ENCODE measurements around the gene MRPL33. TPM values are rescaled to one million over a fixed set of nuclear protein-coding genes. Genes with fewer than 3 reads are reported as not detected.
A peak's percentile ranks its signal among the peaks of the same experiment; 100 is the strongest.

Gene MRPL33
- total RNA-seq, 2 experiments from 2014 or later, result 47.7 to 50.3 TPM

DNA sequence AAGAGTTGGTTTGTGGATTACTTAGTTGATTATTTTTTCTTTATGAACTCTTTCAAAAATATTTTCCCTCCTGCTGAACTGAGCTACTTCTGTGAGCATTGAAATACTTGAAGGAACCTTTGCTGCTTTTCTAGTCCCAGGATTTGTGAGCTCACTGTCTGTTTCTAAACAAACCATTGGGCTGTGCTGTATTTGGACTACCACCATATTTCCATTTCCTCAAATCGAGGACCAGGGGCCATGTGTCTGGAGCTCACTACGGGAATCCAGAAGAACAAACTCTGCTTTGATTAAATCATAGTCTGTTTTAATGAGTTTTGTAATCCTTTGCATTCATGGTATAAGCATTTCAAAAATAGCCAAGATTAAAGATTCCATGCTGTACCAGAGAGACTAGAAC, 1.3 kb downstream of the MRPL33 start:
- Mint-ChIP-seq H3K4me3 (peak overlapping the region; percentile 98), H3K27me3 (peaks cover 6% of the 10 kb centered on the region), H3K9me3 (no peaks in the 10 kb centered on the region), H3K36me3 (peaks cover 19% of the 10 kb centered on the region), H3K27ac (peak overlapping the region; percentile 40), H3K4me1 (peaks cover 29% of the 10 kb centered on the region)
- DNase-seq (no peak), ATAC-seq (ENCODE audit: low read depth) (no peak)
- POLR2A ChIA-PET, result interaction anchor here (2.1 kb wide), 1 partner anchor 118 kb away, joined by 6 read pairs; the partner anchor contains the start of genes BABAM2 and RBKS

- POLR2A ChIA-PET, result interaction anchor here (0.6 kb wide), 1 partner anchor 22 kb away, joined by 4 read pairs; no protein-coding TSS in a partner anchor
- H3K27ac Mint-ChIP-seq, result no peak overlapping the region
- H3K4me3 Mint-ChIP-seq, result peak overlapping the region; percentile 71
- DNase-seq, result no peak
- H3K9me3 Mint-ChIP-seq, result no peaks in the 10 kb centered on the region
- peaks cover 3% of the 10 kb centered on the region for H3K27me3 Mint-ChIP-seq
- peaks cover 31% of the 10 kb centered on the region for H3K4me1 Mint-ChIP-seq
- H3K36me3 Mint-ChIP-seq, result peaks cover 24% of the 10 kb centered on the region
- ATAC-seq (ENCODE audit: low read depth), result no peak
These were observed 2.4 kb downstream of the MRPL33 start for GRCh38 chr2:27773959-27774358.

DNA sequence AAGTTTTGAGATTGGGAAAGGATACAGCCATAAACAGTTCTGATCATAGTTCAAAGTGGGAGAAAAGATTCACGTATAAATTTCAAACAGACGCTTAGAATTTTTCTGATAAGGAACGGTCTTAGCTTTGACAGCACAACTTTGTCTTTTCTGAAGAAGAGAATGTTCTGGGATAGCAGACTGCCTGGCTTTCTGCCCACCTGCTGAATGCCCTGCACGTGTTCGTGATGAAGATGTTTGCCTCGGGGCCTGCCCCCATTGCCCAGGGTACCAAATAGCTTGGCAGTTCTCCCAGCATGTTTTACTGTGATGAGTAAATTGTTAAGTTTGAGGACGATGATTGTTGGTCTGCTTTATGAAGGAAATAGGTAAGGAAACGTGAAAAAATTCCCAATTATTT, 4.6 kb downstream of the MRPL33 start:
- POLR2A ChIA-PET, result no interaction called here
- Mint-ChIP-seq H3K4me3 (no peak overlapping the region), H3K27ac (no peak overlapping the region), H3K9me3 (no peaks in the 10 kb centered on the region), H3K36me3 (peaks cover 33% of the 10 kb centered on the region), H3K27me3 (no peaks in the 10 kb centered on the region), H3K4me1 (peaks cover 28% of the 10 kb centered on the region)
- ATAC-seq (ENCODE audit: low read depth) (no peak), DNase-seq (no peak)

DNA sequence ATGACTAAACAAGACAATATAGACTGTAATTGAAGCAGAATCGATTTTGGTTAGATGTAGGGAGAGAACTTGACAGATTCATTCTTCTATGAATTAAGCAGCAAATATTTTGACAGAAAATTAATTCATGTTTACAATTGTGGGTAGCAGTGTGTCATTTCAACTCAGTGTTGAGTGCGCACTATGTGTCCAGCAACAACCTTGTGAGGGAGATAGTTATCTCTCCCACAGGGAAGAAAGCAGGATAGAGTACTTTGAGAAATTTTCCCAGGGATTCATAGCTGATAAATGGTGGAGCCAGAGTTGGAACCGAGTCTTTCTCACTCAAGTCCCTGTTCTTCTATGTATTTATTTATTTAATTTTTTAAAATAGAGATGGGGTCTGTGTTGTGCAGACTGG, 5.2 kb downstream of the MRPL33 start:
- POLR2A ChIA-PET, result no interaction called here
- Mint-ChIP-seq H3K36me3 (peaks cover 33% of the 10 kb centered on the region), H3K4me3 (no peak overlapping the region), H3K27me3 (no peaks in the 10 kb centered on the region), H3K27ac (no peak overlapping the region), H3K9me3 (no peaks in the 10 kb centered on the region), H3K4me1 (peaks cover 28% of the 10 kb centered on the region)
- no peak for ATAC-seq (ENCODE audit: low read depth)
- DNase-seq, result no peak

GRCh38 chr2:27779417-27780055, 8.0 kb downstream of the MRPL33 start:
- Mint-ChIP-seq H3K4me3 (no peak overlapping the region), H3K4me1 (peaks cover 9% of the 10 kb centered on the region), H3K9me3 (no peaks in the 10 kb centered on the region), H3K27me3 (no peaks in the 10 kb centered on the region), H3K36me3 (peaks cover 24% of the 10 kb centered on the region), H3K27ac (no peak overlapping the region)
- POLR2A ChIA-PET, result no interaction called here
- ATAC-seq (ENCODE audit: low read depth) (no peak), DNase-seq (no peak)

DNA sequence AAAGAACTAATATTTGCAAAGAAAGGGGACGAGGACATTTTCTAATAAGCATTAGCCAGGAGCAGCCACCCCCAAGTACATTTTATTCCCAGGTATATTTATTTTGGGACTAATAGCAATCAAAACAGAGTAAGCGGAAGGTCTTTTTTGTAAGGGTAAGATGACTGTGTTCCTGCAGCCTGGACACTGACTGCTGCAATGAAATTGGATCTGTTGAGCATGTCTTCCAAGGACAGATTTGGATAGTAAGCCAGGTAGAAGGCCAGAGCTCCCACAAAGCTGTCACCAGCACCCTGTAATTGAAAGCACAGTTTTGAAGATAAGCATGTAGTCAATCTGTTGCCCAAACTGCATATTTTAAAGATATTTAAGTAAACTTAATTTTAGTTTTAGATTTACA, 10.0 kb downstream of the MRPL33 start:
- H3K9me3 Mint-ChIP-seq, result no peaks in the 10 kb centered on the region
- no peak overlapping the region for H3K27ac Mint-ChIP-seq
- DNase-seq (no peak), ATAC-seq (ENCODE audit: low read depth) (no peak)
- no peaks in the 10 kb centered on the region for H3K27me3 Mint-ChIP-seq
- H3K4me3 Mint-ChIP-seq, result no peak overlapping the region
- peaks cover 20% of the 10 kb centered on the region for H3K36me3 Mint-ChIP-seq
- POLR2A ChIA-PET, result no interaction called here
- H3K4me1 Mint-ChIP-seq, result peaks cover 3% of the 10 kb centered on the region

GRCh38 chr2:27782701-27783100, 11.2 kb downstream of the MRPL33 start:
- Mint-ChIP-seq H3K4me3 (no peak overlapping the region), H3K4me1 (peaks cover 3% of the 10 kb centered on the region), H3K9me3 (no peaks in the 10 kb centered on the region), H3K27me3 (no peaks in the 10 kb centered on the region), H3K36me3 (peaks cover 20% of the 10 kb centered on the region), H3K27ac (no peak overlapping the region)
- DNase-seq (no peak), ATAC-seq (ENCODE audit: low read depth) (no peak)
- POLR2A ChIA-PET, result no interaction called here

GRCh38 chr2:27790796-27791195, 19.3 kb downstream of the MRPL33 start:
- no peaks in the 10 kb centered on the region for H3K27me3 Mint-ChIP-seq
- peaks cover 4% of the 10 kb centered on the region for H3K36me3 Mint-ChIP-seq
- POLR2A ChIA-PET, result no interaction called here
- H3K9me3 Mint-ChIP-seq, result no peaks in the 10 kb centered on the region
- H3K4me3 Mint-ChIP-seq, result no peak overlapping the region
- H3K4me1 Mint-ChIP-seq, result peaks cover 3% of the 10 kb centered on the region
- ATAC-seq (ENCODE audit: low read depth), result no peak
- H3K27ac Mint-ChIP-seq, result no peak overlapping the region
- no peak for DNase-seq

GRCh38 chr2:27792759-27793158, 21.2 kb downstream of the MRPL33 start:
- no peak for ATAC-seq (ENCODE audit: low read depth)
- Mint-ChIP-seq H3K4me3 (no peak overlapping the region), H3K4me1 (peaks cover 4% of the 10 kb centered on the region), H3K27me3 (no peaks in the 10 kb centered on the region), H3K27ac (no peak overlapping the region), H3K36me3 (peaks cover 5% of the 10 kb centered on the region), H3K9me3 (no peaks in the 10 kb centered on the region)
- POLR2A ChIA-PET, result no interaction called here
- DNase-seq, result no peak

DNA sequence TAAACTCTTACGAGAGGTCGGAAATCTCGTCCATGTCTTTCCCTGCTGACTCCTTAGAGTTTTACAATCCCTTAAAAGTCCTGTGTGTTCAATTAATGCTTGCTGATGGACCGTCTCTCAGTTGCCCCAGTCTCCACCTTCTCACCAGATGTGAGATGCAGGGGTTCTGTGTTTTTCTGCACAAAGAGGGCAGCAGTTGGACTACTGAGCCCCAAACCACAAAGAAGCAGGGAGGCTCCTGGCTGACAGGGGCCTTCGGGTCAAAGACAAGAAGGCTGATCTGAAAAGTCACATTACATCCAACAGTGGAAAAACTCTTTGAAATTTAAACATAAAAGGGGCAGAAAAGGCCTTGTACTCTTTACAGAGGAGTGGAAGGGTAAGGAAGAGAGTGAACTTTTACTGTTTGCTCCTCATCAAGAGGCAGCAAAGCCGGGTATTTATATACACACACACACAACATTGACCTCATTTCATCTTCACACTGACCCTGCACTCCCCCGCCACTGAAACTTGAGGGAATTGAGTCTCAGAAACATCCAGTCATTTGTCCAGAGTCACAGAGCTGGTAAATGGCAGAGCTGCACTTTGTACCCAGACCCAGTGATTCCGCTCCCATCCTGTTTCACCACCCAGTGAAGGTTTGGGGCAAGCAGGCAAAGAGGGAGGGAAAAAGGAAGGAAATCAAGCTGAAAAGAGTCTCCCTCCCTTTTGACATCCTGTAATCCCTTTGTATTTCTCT, 23.7 kb downstream of the MRPL33 start:
- POLR2A ChIA-PET, result no interaction called here
- no peak for ATAC-seq (ENCODE audit: low read depth)
- H3K27me3 Mint-ChIP-seq, result no peaks in the 10 kb centered on the region
- H3K27ac Mint-ChIP-seq, result no peak overlapping the region
- no peak for DNase-seq
- peaks cover 4% of the 10 kb centered on the region for H3K4me1 Mint-ChIP-seq
- H3K9me3 Mint-ChIP-seq, result no peaks in the 10 kb centered on the region
- H3K36me3 Mint-ChIP-seq, result peaks cover 7% of the 10 kb centered on the region
- no peak overlapping the region for H3K4me3 Mint-ChIP-seq

DNA sequence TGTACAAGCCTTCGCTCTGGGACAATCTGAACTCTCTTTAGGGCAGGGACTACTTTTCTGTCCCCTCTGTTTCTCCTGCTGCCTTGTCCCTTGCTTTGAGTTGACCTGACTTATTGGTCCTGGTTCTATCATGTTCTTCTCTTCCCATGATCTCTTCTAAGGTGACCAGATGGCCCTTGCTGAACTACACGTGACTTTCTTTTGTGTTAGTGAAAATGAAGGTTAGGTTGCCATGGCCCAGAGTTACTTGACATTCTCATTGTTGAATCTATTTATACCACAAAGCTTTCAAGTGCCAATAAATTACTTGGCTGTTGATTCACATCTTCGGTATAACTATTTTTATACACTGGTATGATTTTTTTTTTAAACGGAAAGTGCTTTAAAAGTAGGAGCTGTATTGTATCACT, 24.4 kb downstream of the MRPL33 start:
- no peak overlapping the region for H3K4me3 Mint-ChIP-seq
- no peak for DNase-seq
- POLR2A ChIA-PET, result no interaction called here
- H3K9me3 Mint-ChIP-seq, result no peaks in the 10 kb centered on the region
- H3K27me3 Mint-ChIP-seq, result no peaks in the 10 kb centered on the region
- H3K27ac Mint-ChIP-seq, result no peak overlapping the region
- peaks cover 4% of the 10 kb centered on the region for H3K4me1 Mint-ChIP-seq
- no peak for ATAC-seq (ENCODE audit: low read depth)
- H3K36me3 Mint-ChIP-seq, result peaks cover 7% of the 10 kb centered on the region

GRCh38 chr2:27796791-27797765, 25.6 kb downstream of the MRPL33 start:
- H3K4me3 Mint-ChIP-seq, result no peak overlapping the region
- no peaks in the 10 kb centered on the region for H3K9me3 Mint-ChIP-seq
- peaks cover 4% of the 10 kb centered on the region for H3K4me1 Mint-ChIP-seq
- no peak for DNase-seq
- POLR2A ChIA-PET, result interaction anchor here (0.7 kb wide), 1 partner anchor 23 kb away, joined by 4 read pairs; no protein-coding TSS in a partner anchor
- no peak for ATAC-seq (ENCODE audit: low read depth)
- no peaks in the 10 kb centered on the region for H3K27me3 Mint-ChIP-seq
- peaks cover 7% of the 10 kb centered on the region for H3K36me3 Mint-ChIP-seq
- no peak overlapping the region for H3K27ac Mint-ChIP-seq

- no peak for ATAC-seq (ENCODE audit: low read depth)
- no peak for DNase-seq
- H3K27me3 Mint-ChIP-seq, result no peaks in the 10 kb centered on the region
- peaks cover 3% of the 10 kb centered on the region for H3K36me3 Mint-ChIP-seq
- H3K4me3 Mint-ChIP-seq, result no peak overlapping the region
- H3K9me3 Mint-ChIP-seq, result no peaks in the 10 kb centered on the region
- peaks cover 3% of the 10 kb centered on the region for H3K4me1 Mint-ChIP-seq
- POLR2A ChIA-PET, result no interaction called here
- no peak overlapping the region for H3K27ac Mint-ChIP-seq
These were observed 26.3 kb downstream of the MRPL33 start for GRCh38 chr2:27797841-27798240.
